H1 (cell line): ENCODE measurements around the gene ARMH4.

Source experiments
- FOSL1 ChIP-seq: IDR thresholded peaks from 2 replicates; pipeline ENCODE4 v1.6.1; 2011; ENCODE audit warnings: mild to moderate bottlenecking, low read depth, low read length, moderate library complexity; ENCODE audit not compliant: insufficient read depth
- NANOG ChIP-seq: IDR thresholded peaks from 2 replicates; pipeline ENCODE4 v1.6.1; 2011; ENCODE audit warnings: low read length, low read depth, mild to moderate bottlenecking, inconsistent platforms; ENCODE audit not compliant: insufficient read depth, poor library complexity, severe bottlenecking
- POLR2AphosphoS5 ChIP-seq: IDR thresholded peaks from 2 replicates; pipeline ENCODE4 v1.6.1; 2011; ENCODE audit warnings: low read depth, low read length
- TEAD4 ChIP-seq: IDR thresholded peaks from 2 replicates; pipeline ENCODE4 v1.6.1; 2012; ENCODE audit warnings: low read depth, low read length, inconsistent platforms, mixed read lengths
- TF ChIP-seq, protein P1 (sequence below), 3 experiments: IDR thresholded peaks; 1 replicate in 2 of 3; 2 replicates in 1 of 3; pipeline versions ENCODE4 v1.5.1 to v1.6.1; 2011; ENCODE audit warnings: low read length in 3 of 3, mild to moderate bottlenecking in 3 of 3, inconsistent platforms in 2 of 3, low read depth in 1 of 3, moderate library complexity in 1 of 3; ENCODE audit not compliant: insufficient read depth in 1 of 3; ENCODE audit errors: control extremely low read depth in 1 of 3

DNA sequence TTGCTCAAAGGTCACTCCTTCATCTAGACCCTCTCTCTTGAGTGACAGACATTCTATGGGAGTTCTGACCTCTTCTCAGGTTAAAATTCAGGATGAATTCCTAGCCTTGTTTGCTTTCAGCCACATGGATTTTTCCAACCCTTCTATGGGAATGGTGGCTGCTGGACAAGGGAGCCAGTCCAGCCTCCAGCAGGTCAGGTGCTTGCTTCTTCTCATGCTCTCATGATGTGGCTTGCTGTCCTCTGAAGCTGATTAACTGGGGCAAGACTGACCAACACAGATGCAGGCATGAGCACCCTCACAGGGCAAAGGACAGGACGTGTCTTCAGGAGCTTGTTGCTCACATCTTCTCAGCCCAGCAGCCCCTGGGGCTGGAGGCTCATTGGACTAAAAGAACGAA lies 188.9 kb downstream of the ARMH4 start:
- TF ChIP-seq POLR2AphosphoS5 = no peak
- TF ChIP-seq NANOG = no peak
- TF ChIP-seq, protein P1, sequence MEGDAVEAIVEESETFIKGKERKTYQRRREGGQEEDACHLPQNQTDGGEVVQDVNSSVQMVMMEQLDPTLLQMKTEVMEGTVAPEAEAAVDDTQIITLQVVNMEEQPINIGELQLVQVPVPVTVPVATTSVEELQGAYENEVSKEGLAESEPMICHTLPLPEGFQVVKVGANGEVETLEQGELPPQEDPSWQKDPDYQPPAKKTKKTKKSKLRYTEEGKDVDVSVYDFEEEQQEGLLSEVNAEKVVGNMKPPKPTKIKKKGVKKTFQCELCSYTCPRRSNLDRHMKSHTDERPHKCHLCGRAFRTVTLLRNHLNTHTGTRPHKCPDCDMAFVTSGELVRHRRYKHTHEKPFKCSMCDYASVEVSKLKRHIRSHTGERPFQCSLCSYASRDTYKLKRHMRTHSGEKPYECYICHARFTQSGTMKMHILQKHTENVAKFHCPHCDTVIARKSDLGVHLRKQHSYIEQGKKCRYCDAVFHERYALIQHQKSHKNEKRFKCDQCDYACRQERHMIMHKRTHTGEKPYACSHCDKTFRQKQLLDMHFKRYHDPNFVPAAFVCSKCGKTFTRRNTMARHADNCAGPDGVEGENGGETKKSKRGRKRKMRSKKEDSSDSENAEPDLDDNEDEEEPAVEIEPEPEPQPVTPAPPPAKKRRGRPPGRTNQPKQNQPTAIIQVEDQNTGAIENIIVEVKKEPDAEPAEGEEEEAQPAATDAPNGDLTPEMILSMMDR (IDR thresholded peaks at IDR 0.05; ENCODE audit: control extremely low read depth in 1 of 3, insufficient read depth in 1 of 3, low read depth in 1 of 3, low read length in 3 of 3) = no peak
- TF ChIP-seq TEAD4 = no peak
- TF ChIP-seq FOSL1 = no peak
